NCI-H446 (cell line): ENCODE measurements around the gene FEV.
A peak's percentile ranks its signal among the peaks of the same experiment; 100 is the strongest.

ENCODE experiments used
- DNase-seq, 2 experiments: peaks; one replicate each; lab custom pipeline; 2025; lab: John Stamatoyannopoulos, UW

FEV gene

GRCh38 chr2:218975060-218975777 lies 9.8 kb downstream of the FEV start:
- DNase-seq, result no peak

GRCh38 chr2:218970894-218971293 lies 14.1 kb downstream of the FEV start:
- no peak for DNase-seq

- DNase-seq, result no peak
These were observed 20.8 kb downstream of the FEV start for GRCh38 chr2:218964041-218964771.

- no peak for DNase-seq
These were observed 21.4 kb downstream of the FEV start for GRCh38 chr2:218963601-218964000.

GRCh38 chr2:218962859-218963492 lies 22.0 kb downstream of the FEV start:
- DNase-seq, result peak; percentile 82 to 93

GRCh38 chr2:218961651-218962570 lies 23.1 kb downstream of the FEV start:
- DNase-seq, result peak; percentile 25 to 48

- DNase-seq, result no peak
These were observed 23.8 kb downstream of the FEV start for GRCh38 chr2:218961229-218961628.

GRCh38 chr2:218960309-218961165 lies 24.4 kb downstream of the FEV start:
- peak in 1 of 2 experiments; percentile 42 for DNase-seq

GRCh38 chr2:218959761-218960308 lies 25.1 kb downstream of the FEV start:
- no peak for DNase-seq

GRCh38 chr2:218959141-218959731 lies 25.7 kb downstream of the FEV start, which contains the start of gene CDK5R2:
TSS of gene CDK5R2 (plus strand) at chr2:218959666. CDS start at chr2:218959821, 155 bp downstream.
- DNase-seq, result peak; percentile 73 to 95

- DNase-seq, result no peak
These were observed 26.7 kb downstream of the FEV start for GRCh38 chr2:218958276-218958675.

- DNase-seq, result no peak
These were observed 27.3 kb downstream of the FEV start for GRCh38 chr2:218957671-218958070.

GRCh38 chr2:218956039-218956438 lies 28.9 kb downstream of the FEV start:
- no peak for DNase-seq

GRCh38 chr2:218954541-218955300 lies 30.3 kb downstream of the FEV start:
- no peak for DNase-seq

GRCh38 chr2:218953366-218953954 lies 31.5 kb downstream of the FEV start:
- DNase-seq, result no peak

GRCh38 chr2:218952160-218952559 lies 32.8 kb downstream of the FEV start:
- no peak for DNase-seq

GRCh38 chr2:218946621-218947020 lies 38.4 kb downstream of the FEV start:
- DNase-seq, result no peak

- no peak for DNase-seq
These were observed 40.1 kb downstream of the FEV start for GRCh38 chr2:218944759-218945404.
